HCT116 (cell line): ENCODE measurements around the gene WDR27. TPM values are rescaled to one million over a fixed set of nuclear protein-coding genes. Genes with fewer than 3 reads are reported as not detected.

Experiments used
- ATAC-seq: fragments of 200-7000 bp; cut with Tn5 transposase; 2 replicates; pipeline ENCODE4 v1.9.1; 2020; ENCODE audit warnings: mild to moderate bottlenecking, moderate library complexity
- BruUV-seq: library from RNA; stranded (reverse); fragments of 400-500 nt; replicated peaks from 2 replicates; lab custom pipeline; 2021; lab: Mats Ljungman, UMichigan
- CTCF ChIA-PET: fragments of 300-600 bp; sonication (Branson Sonifier 250); formaldehyde crosslinking; loops from one replicate; lab custom pipeline; 2021; ENCODE audit warnings: antibody characterized with exemption; lab: Charles Lee
- POLR2A ChIA-PET: fragments of 300-600, 350-600 bp; sonication (Branson Sonifier 250); formaldehyde crosslinking; loops from one replicate; lab custom pipeline; 2021; ENCODE audit warnings: antibody characterized with exemption; lab: Charles Lee
- RAD21 ChIA-PET, 2 experiments: fragments of 300-600 bp; sonication (Branson Sonifier 250); formaldehyde crosslinking; loops; one replicate each; lab custom pipeline; 2023; ENCODE audit warnings: low total read pairs in 2 of 2; ENCODE audit not compliant: uncharacterized antibody in 2 of 2, unreplicated experiment in 2 of 2, low non-redundant PET in 1 of 2; lab: Charles Lee
- DNase-seq: peaks from one replicate; pipeline ENCODE4 v3.0.0-alpha.2; 2010; ENCODE audit warnings: low read depth, low spot score
- H2AFZ ChIP-seq: fragments of 200-600 bp; shearing (Covaris generic), sonication (generic); 2 replicates; pipeline ENCODE4 v1.6.1; 2017; ENCODE audit warnings: low read depth, mixed run types, mixed read lengths, antibody characterized with exemption, low read length; ENCODE audit not compliant: poor library complexity, severe bottlenecking
- H3K27ac ChIP-seq: 2 replicates; pipeline ENCODE4 v1.5.1; 2012; ENCODE audit warnings: low read depth, low read length
- H3K27me3 ChIP-seq: fragments of 200-600 bp; sonication (generic); 2 replicates; pipeline ENCODE4 v1.6.1; 2016; ENCODE audit warnings: mixed run types, low read length, mixed read lengths; ENCODE audit not compliant: insufficient read depth
- H3K36me3 ChIP-seq, 2 experiments: fragments of 200-500 bp in 1 of 2; fragments of 200-600 bp in 1 of 2; sonication (Bioruptor generic) in 1 of 2; sonication (generic) in 1 of 2; 2 replicates each; pipeline versions ENCODE4 v1.5.1 to v1.6.1; 2014 to 2016; ENCODE audit warnings: low read length in 2 of 2, inconsistent platforms in 1 of 2, mixed read lengths in 1 of 2, mixed run types in 1 of 2; ENCODE audit not compliant: insufficient read depth in 2 of 2, control insufficient read depth in 1 of 2
- H3K4me1 ChIP-seq, 2 experiments: fragments of 200-600 bp in 1 of 2; sonication (generic) in 1 of 2; 2 replicates each; pipeline versions ENCODE4 v1.5.1 to v1.6.1; 2012 to 2017; ENCODE audit warnings: low read length in 2 of 2, inconsistent platforms in 1 of 2, mild to moderate bottlenecking in 1 of 2, mixed read lengths in 1 of 2, mixed run types in 1 of 2, moderate library complexity in 1 of 2; ENCODE audit not compliant: insufficient read depth in 2 of 2, control insufficient read depth in 1 of 2
- H3K4me2 ChIP-seq: fragments of 200-600 bp; sonication (generic); 2 replicates; pipeline ENCODE4 v1.6.1; 2017; ENCODE audit warnings: mixed run types, low read length, mixed read lengths
- H3K4me3 ChIP-seq, 2 experiments: fragments of 200-600 bp in 1 of 2; sonication (generic) in 1 of 2; replicated peaks in 1 of 2; 2 replicates each; pipeline ENCODE4 v1.5.1; 2011 to 2016; ENCODE audit warnings: low read length in 2 of 2, control low read depth in 1 of 2, low read depth in 1 of 2, mild to moderate bottlenecking in 1 of 2, mixed read lengths in 1 of 2, mixed run types in 1 of 2
- H3K79me2 ChIP-seq: fragments of 200-600 bp; sonication (generic); 2 replicates; pipeline ENCODE4 v1.6.1; 2017; ENCODE audit warnings: mild to moderate bottlenecking, mixed run types, low read length, moderate library complexity, mixed read lengths; ENCODE audit not compliant: insufficient read depth
- H3K9ac ChIP-seq: fragments of 200-600 bp; sonication (generic); 2 replicates; pipeline ENCODE4 v1.6.1; 2016; ENCODE audit warnings: low read length, mixed read lengths
- H3K9me2 ChIP-seq: fragments of 200-600 bp; sonication (generic), shearing (Covaris generic); 2 replicates; pipeline ENCODE4 v1.6.1; 2017; ENCODE audit warnings: mixed run types, mild to moderate bottlenecking, moderate library complexity; ENCODE audit not compliant: insufficient read depth
- H3K9me3 ChIP-seq, 2 experiments: fragments of 200-500 bp in 1 of 2; fragments of 200-600 bp in 1 of 2; sonication (Bioruptor generic) in 1 of 2; sonication (generic) in 1 of 2; 2 replicates each; pipeline ENCODE4 v1.6.1; 2014 to 2017; ENCODE audit warnings: low read length in 2 of 2, mixed read lengths in 2 of 2, inconsistent platforms in 1 of 2, low read depth in 1 of 2, mild to moderate bottlenecking in 1 of 2, mixed run types in 1 of 2, moderate library complexity in 1 of 2; ENCODE audit not compliant: control insufficient read depth in 1 of 2, insufficient read depth in 1 of 2
- H4K20me1 ChIP-seq: fragments of 200-600 bp; sonication (generic), shearing (Covaris generic); 2 replicates; pipeline ENCODE4 v1.6.1; 2017; ENCODE audit warnings: mixed run types, mild to moderate bottlenecking, moderate library complexity; ENCODE audit not compliant: insufficient read depth
- CBX3 ChIP-seq: IDR thresholded peaks from 2 replicates; pipeline ENCODE4 v1.6.1; 2012; ENCODE audit warnings: low read depth
- CEBPB ChIP-seq: IDR thresholded peaks from 2 replicates; pipeline ENCODE4 v1.6.1; 2012; ENCODE audit warnings: low read depth
- CTCF ChIP-seq, 3 experiments: fragments of 200-600 bp in 1 of 3; sonication (generic) in 1 of 3; IDR thresholded peaks in 2 of 3; conservative IDR thresholded peaks in 1 of 3; 2 replicates each; pipeline ENCODE4 v1.5.1; 2012 to 2017; ENCODE audit warnings: low read depth in 2 of 3, low read length in 2 of 3, antibody characterized with exemption in 1 of 3, borderline replicate concordance in 1 of 3, control low read depth in 1 of 3, mild to moderate bottlenecking in 1 of 3, mixed read lengths in 1 of 3, mixed run types in 1 of 3, moderate library complexity in 1 of 3; ENCODE audit not compliant: insufficient read depth in 1 of 3
- EZH2phosphoT487 ChIP-seq: fragments of 200-600 bp; IDR thresholded peaks from 2 replicates; pipeline ENCODE4 v1.6.1; 2018; ENCODE audit warnings: antibody characterized with exemption, borderline replicate concordance
- FOSL1 ChIP-seq: IDR thresholded peaks from 2 replicates; pipeline ENCODE4 v1.6.1; 2012; ENCODE audit warnings: low read depth
- MAX ChIP-seq: IDR thresholded peaks from 2 replicates; pipeline ENCODE4 v1.6.1; 2012
- POLR2A ChIP-seq: IDR thresholded peaks from 2 replicates; pipeline ENCODE4 v1.7.0; 2011; ENCODE audit warnings: borderline replicate concordance; ENCODE audit not compliant: insufficient read depth, insufficient read length; ENCODE audit errors: extremely low read depth
- POLR2AphosphoS5 ChIP-seq: IDR thresholded peaks from 2 replicates; pipeline ENCODE4 v1.6.1; 2011; ENCODE audit warnings: mild to moderate bottlenecking, low read depth, low read length, moderate library complexity
- RAD21 ChIP-seq: IDR thresholded peaks from 2 replicates; pipeline ENCODE4 v1.6.1; 2012; ENCODE audit warnings: low read depth, mild to moderate bottlenecking
- SRF ChIP-seq: IDR thresholded peaks from 2 replicates; pipeline ENCODE4 v1.6.1; 2012; ENCODE audit warnings: low read depth
- TCF7L2 ChIP-seq: IDR thresholded peaks from 2 replicates; pipeline ENCODE4 v1.7.0; 2011; ENCODE audit warnings: borderline replicate concordance, inconsistent platforms; ENCODE audit not compliant: insufficient read depth, insufficient read length; ENCODE audit errors: extremely low read depth
- intact Hi-C: fragments of 100-400 bp; cut with micrococcal nuclease; formaldehyde crosslinking; loops from 2 replicates; pipeline ENCODE4 v1.10.0; 2022
- total RNA-seq: library from RNA; stranded (reverse); gene quantifications from one replicate; pipeline ENCODE4 v1.2.1, GENCODE V29; 2021; ENCODE audit not compliant: unreplicated experiment
- TF ChIP-seq, protein P1 (sequence below): IDR thresholded peaks from 2 replicates; pipeline ENCODE4 v1.6.1; 2012; ENCODE audit warnings: low read depth
- TF ChIP-seq, protein P2 (sequence below): IDR thresholded peaks from 2 replicates; pipeline ENCODE4 v1.6.1; 2012

WDR27 gene
- total RNA-seq, 1 experiment from 2014 or later, result 60.6 TPM

GRCh38 chr6:169564453-169565240 is 137.2 kb downstream of the WDR27 start:
- no peaks in the 10 kb centered on the region for H3K9me2 ChIP-seq
- no peak overlapping the region for H2AFZ ChIP-seq
- H3K4me3 ChIP-seq, result no peak overlapping the region
- no TSS peak for BruUV-seq
- H3K9me3 ChIP-seq, result no peaks in the 10 kb centered on the region
- no peaks in the 10 kb centered on the region for H4K20me1 ChIP-seq
- peak; percentile 57 for ATAC-seq
- no peaks in the 10 kb centered on the region for H3K79me2 ChIP-seq
- intact Hi-C loops, result no loop called here
- ChIA-PET RAD21 (no interaction called here), CTCF (no interaction called here), POLR2A (no interaction called here)
- no peak overlapping the region for H3K27ac ChIP-seq
- H3K4me2 ChIP-seq, result no peak overlapping the region
- TF ChIP-seq CEBPB (no peak), FOSL1 (no peak), TCF7L2 (no peak), RAD21 (peak; percentile 36; the same call in 1 of the 2 replicates), POLR2AphosphoS5 (no peak), CBX3 (no peak), EZH2phosphoT487 (no peak), CTCF (IDR thresholded peaks at IDR 0.05 in 2 of 3, conservative IDR thresholded peaks at IDR 0.05 in 1 of 3; ENCODE audit: borderline replicate concordance in 1 of 3, insufficient read depth in 1 of 3, low read depth in 2 of 3, low read length in 2 of 3) (0 out of 6 replicates have a peak, but pooled peaks of 2 of the 3 experiments have one; percentile 8 to 17), POLR2A (no peak), MAX (no peak), SRF (no peak)
- TF ChIP-seq, protein P1, sequence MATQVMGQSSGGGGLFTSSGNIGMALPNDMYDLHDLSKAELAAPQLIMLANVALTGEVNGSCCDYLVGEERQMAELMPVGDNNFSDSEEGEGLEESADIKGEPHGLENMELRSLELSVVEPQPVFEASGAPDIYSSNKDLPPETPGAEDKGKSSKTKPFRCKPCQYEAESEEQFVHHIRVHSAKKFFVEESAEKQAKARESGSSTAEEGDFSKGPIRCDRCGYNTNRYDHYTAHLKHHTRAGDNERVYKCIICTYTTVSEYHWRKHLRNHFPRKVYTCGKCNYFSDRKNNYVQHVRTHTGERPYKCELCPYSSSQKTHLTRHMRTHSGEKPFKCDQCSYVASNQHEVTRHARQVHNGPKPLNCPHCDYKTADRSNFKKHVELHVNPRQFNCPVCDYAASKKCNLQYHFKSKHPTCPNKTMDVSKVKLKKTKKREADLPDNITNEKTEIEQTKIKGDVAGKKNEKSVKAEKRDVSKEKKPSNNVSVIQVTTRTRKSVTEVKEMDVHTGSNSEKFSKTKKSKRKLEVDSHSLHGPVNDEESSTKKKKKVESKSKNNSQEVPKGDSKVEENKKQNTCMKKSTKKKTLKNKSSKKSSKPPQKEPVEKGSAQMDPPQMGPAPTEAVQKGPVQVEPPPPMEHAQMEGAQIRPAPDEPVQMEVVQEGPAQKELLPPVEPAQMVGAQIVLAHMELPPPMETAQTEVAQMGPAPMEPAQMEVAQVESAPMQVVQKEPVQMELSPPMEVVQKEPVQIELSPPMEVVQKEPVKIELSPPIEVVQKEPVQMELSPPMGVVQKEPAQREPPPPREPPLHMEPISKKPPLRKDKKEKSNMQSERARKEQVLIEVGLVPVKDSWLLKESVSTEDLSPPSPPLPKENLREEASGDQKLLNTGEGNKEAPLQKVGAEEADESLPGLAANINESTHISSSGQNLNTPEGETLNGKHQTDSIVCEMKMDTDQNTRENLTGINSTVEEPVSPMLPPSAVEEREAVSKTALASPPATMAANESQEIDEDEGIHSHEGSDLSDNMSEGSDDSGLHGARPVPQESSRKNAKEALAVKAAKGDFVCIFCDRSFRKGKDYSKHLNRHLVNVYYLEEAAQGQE, result no peak; the same call in 1 of the 2 replicates
- TF ChIP-seq, protein P2, sequence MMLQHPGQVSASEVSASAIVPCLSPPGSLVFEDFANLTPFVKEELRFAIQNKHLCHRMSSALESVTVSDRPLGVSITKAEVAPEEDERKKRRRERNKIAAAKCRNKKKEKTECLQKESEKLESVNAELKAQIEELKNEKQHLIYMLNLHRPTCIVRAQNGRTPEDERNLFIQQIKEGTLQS, result no peak
- TF ChIP-seq, all 23 proteins: peak for 2
- DNase-seq, result no peak
- H3K9ac ChIP-seq, result no peak overlapping the region
- no peaks in the 10 kb centered on the region for H3K36me3 ChIP-seq
- no peaks in the 10 kb centered on the region for H3K27me3 ChIP-seq
- H3K4me1 ChIP-seq, result no peaks in the 10 kb centered on the region
